Measurements from ENCODE around the gene TATDN3. TPM values are rescaled to one million over a fixed set of nuclear protein-coding genes. Genes with fewer than 3 reads are reported as not detected.

The TATDN3 gene
- total and polyA plus RNA-seq, 2 of the 8 experiments (the other 6 are each of a cell fraction or from before 2014, with no cell fraction given): 6.9 to 19.4 TPM

DNA sequence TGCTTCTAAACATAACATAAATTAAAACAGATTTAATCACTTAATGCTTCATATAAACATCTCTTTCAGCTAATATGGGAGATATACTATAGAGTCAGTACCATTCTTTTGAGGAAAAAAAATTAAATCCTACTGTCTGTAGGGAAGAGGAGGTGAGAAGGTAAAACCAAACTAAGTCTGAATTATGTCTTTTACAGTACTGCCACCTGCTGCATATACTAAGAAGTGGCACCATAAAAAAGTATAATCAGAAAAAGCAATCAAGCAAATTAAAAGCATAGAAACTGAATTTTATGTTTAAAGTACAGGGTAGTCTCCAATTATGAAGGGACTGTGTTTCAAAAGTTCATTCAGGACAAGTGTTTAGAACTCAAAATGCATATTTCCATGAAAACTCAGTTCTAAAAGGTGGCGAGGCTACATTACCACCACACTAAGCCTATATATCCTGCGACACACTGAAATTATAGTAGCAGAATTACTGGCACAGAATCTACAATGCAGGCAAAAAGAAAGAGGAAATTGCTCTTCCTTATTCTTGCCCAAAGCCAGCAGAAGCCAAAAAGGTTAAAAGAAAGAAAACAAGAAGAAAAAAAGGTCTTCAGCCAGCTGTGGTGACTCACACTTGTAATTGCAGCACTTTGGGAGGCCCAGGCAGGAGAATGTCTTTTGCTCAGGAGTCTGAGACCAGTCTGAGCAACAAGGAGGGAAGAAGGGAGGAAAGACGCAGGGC lies 9.1 kb upstream of the TATDN3 start:
- H4K5ac ChIP-seq (ENCODE audit: insufficient read length, low read depth, low read length): no peak overlapping the region
- no peak overlapping the region for H2BK15ac ChIP-seq (ENCODE audit: low read length)
- no peak overlapping the region for H2AK5ac ChIP-seq (ENCODE audit: low read depth, low read length)
- ChIA-PET POLR2A (ENCODE audit: partially characterized antibody) (interaction anchor here (1.7 kb wide), 1 partner anchor 9 kb away, joined by 6 read pairs; the partner anchor contains the start of genes NSL1 and TATDN3), CTCF (ENCODE audit: partially characterized antibody) (interaction anchor here (0.6 to 2.7 kb wide), 17 partner anchors 16 to 406 kb away, joined by 3 to 19 read pairs (median 5); no protein-coding TSS in a partner anchor)
- DNase-seq (ENCODE audit: low read depth in 1 of 2, low spot score in 2 of 2) (no peak), FAIRE-seq (no peak)
- no peak overlapping the region for H4K8ac ChIP-seq (ENCODE audit: extremely low read depth, insufficient read depth, low read length)
- no peak overlapping the region for H2BK120ac ChIP-seq (replicated peaks; ENCODE audit: low read depth, low read length)
- peaks cover 5 to 66% (median 34%) of the 10 kb centered on the region in 4 experiments; a peak in 7 of 8 replicates for H3K36me3 ChIP-seq (ENCODE audit: control insufficient read depth in 2 of 4, insufficient read depth in 4 of 4, low read length in 3 of 4)
- H3K79me2 ChIP-seq (ENCODE audit: control insufficient read depth in 1 of 2, insufficient read depth in 2 of 2, low read length in 2 of 2): peaks cover 0 to 5% of the 10 kb centered on the region in 2 experiments; a peak in 2 of 4 replicates
- no peaks in the 10 kb centered on the region for H3K4me1 ChIP-seq (replicated peaks in 1 of 4; ENCODE audit: control insufficient read depth in 3 of 4, insufficient read depth in 4 of 4, low read length in 3 of 4)
- no peak overlapping the region for H2BK20ac ChIP-seq (ENCODE audit: low read length)
- H2AFZ ChIP-seq (ENCODE audit: low read length): no peak overlapping the region
- no peaks in the 10 kb centered on the region for H3K23me2 ChIP-seq (ENCODE audit: low read depth, low read length)
- TF ChIP-seq CTBP2 (IDR thresholded peaks at IDR 0.05; ENCODE audit: borderline replicate concordance, insufficient read depth, insufficient read length, low read length) (no peak), RAD21 (IDR thresholded peaks at IDR 0.05 in 1 of 2, conservative IDR thresholded peaks at IDR 0.05 in 1 of 2; ENCODE audit: low read depth in 2 of 2, low read length in 2 of 2) (peak; percentile 59 to 65)
- TF ChIP-seq, protein P1, sequence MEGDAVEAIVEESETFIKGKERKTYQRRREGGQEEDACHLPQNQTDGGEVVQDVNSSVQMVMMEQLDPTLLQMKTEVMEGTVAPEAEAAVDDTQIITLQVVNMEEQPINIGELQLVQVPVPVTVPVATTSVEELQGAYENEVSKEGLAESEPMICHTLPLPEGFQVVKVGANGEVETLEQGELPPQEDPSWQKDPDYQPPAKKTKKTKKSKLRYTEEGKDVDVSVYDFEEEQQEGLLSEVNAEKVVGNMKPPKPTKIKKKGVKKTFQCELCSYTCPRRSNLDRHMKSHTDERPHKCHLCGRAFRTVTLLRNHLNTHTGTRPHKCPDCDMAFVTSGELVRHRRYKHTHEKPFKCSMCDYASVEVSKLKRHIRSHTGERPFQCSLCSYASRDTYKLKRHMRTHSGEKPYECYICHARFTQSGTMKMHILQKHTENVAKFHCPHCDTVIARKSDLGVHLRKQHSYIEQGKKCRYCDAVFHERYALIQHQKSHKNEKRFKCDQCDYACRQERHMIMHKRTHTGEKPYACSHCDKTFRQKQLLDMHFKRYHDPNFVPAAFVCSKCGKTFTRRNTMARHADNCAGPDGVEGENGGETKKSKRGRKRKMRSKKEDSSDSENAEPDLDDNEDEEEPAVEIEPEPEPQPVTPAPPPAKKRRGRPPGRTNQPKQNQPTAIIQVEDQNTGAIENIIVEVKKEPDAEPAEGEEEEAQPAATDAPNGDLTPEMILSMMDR (IDR thresholded peaks at IDR 0.05; ENCODE audit: control extremely low read depth in 1 of 3, insufficient read depth in 1 of 3, low read depth in 1 of 3, low read length in 3 of 3): peak in 2 of 3 experiments; percentile 23 to 54; a peak in 2 of 4 replicates
- H3K4ac ChIP-seq (replicated peaks; ENCODE audit: insufficient read length, low read depth, low read length): no peak overlapping the region
- no peak overlapping the region for H3K4me2 ChIP-seq (ENCODE audit: insufficient read depth in 1 of 2, low read depth in 2 of 2, low read length in 2 of 2)
- H3K18ac ChIP-seq (ENCODE audit: extremely low read depth, low read length): no peak overlapping the region
- H4K91ac ChIP-seq (replicated peaks; ENCODE audit: insufficient read length, low read length): no peak overlapping the region
- no peak overlapping the region for H3K56ac ChIP-seq (replicated peaks; ENCODE audit: insufficient read length, low read depth, low read length)
- no peak overlapping the region for H2BK5ac ChIP-seq (ENCODE audit: low read depth, low read length)
- no peaks in the 10 kb centered on the region for H4K20me1 ChIP-seq (replicated peaks in 1 of 2; ENCODE audit: control insufficient read depth in 1 of 2, insufficient read depth in 2 of 2, low read length in 2 of 2)
- no peak overlapping the region for H3K23ac ChIP-seq (ENCODE audit: insufficient read length)
- no peak overlapping the region for H3K4me3 ChIP-seq (ENCODE audit: extremely low read depth in 1 of 4, insufficient read depth in 2 of 4, low read depth in 3 of 4, low read length in 4 of 4)
- 92% methylated on average over 3 of the region's 3 CpGs; no CpG with 5 or more reads in 1 of the 2 experiments for whole genome bisulfite sequencing, 2 experiments (ENCODE audit: extremely low coverage in 1 of 2, insufficient coverage in 1 of 2, insufficient read length in 1 of 2, insufficient replicate concordance in 2 of 2, low coverage in 1 of 2, low lambda C conversion rate in 2 of 2, missing lambda C conversion rate in 1 of 2)
- H3K14ac ChIP-seq (ENCODE audit: insufficient read length): no peak overlapping the region
- H2BK12ac ChIP-seq (ENCODE audit: low read depth, low read length): no peak overlapping the region
- H3K27me3 ChIP-seq (replicated peaks in 1 of 4; ENCODE audit: control insufficient read depth in 3 of 4, extremely low read depth in 1 of 4, insufficient read depth in 3 of 4, low read length in 3 of 4): no peaks in the 10 kb centered on the region
- H3K9ac ChIP-seq (replicated peaks in 1 of 4; ENCODE audit: extremely low read depth in 1 of 4, low read depth in 3 of 4, low read length in 3 of 4): no peak overlapping the region
- no peak overlapping the region for H3K27ac ChIP-seq (ENCODE audit: low read depth, low read length)
- peaks cover 0 to 5% of the 10 kb centered on the region in 2 experiments; a peak in 2 of 4 replicates for H3K9me3 ChIP-seq (ENCODE audit: insufficient read depth in 2 of 2, low read depth in 1 of 2, low read length in 1 of 2)
- H3K79me1 ChIP-seq (ENCODE audit: low read depth, low read length): no peaks in the 10 kb centered on the region
